CD14-positive monocyte (primary cell): Measurements from ENCODE around the gene PLXND1. TPM values are rescaled to one million over a fixed set of nuclear protein-coding genes. Genes with fewer than 3 reads are reported as not detected.

ENCODE experiments used
- DNase-seq, 3 donors: peaks; one replicate each; pipeline ENCODE4 v3.0.0-alpha.2; 2011 to 2022
- H2AFZ ChIP-seq: 2 replicates; pipeline ENCODE4 v1.6.0; 2012; ENCODE audit warnings: mild to moderate bottlenecking, low read depth, low read length, inconsistent platforms; ENCODE audit not compliant: insufficient read depth, poor library complexity, severe bottlenecking
- H3K27ac ChIP-seq, 2 donors: 1 replicate in 1 of 2; 2 replicates in 1 of 2; pipeline ENCODE4 v1.5.1; 2012 to 2013; ENCODE audit warnings: low read length in 2 of 2, control low read depth in 1 of 2, inconsistent platforms in 1 of 2, low read depth in 1 of 2, mild to moderate bottlenecking in 1 of 2
- H3K27me3 ChIP-seq, 2 donors: one replicate each; pipeline versions ENCODE4 v1.6.0 to v1.6.1; 2011 to 2013; ENCODE audit warnings: low read length in 2 of 2; ENCODE audit not compliant: control insufficient read depth in 2 of 2, insufficient read depth in 2 of 2
- H3K36me3 ChIP-seq, 2 donors: replicated peaks in 1 of 2; 1 replicate in 1 of 2; 2 replicates in 1 of 2; pipeline versions ENCODE4 v1.5.1 to v1.6.1; 2012 to 2013; ENCODE audit warnings: low read length in 2 of 2, control low read depth in 1 of 2, inconsistent platforms in 1 of 2, mild to moderate bottlenecking in 1 of 2; ENCODE audit not compliant: insufficient read depth in 2 of 2, control insufficient read depth in 1 of 2
- H3K4me1 ChIP-seq, 2 donors: 1 replicate in 1 of 2; 2 replicates in 1 of 2; pipeline versions ENCODE4 v1.5.1 to v1.6.1; 2012 to 2013; ENCODE audit warnings: low read length in 2 of 2, control low read depth in 1 of 2, inconsistent platforms in 1 of 2, mild to moderate bottlenecking in 1 of 2, moderate library complexity in 1 of 2; ENCODE audit not compliant: insufficient read depth in 2 of 2, control insufficient read depth in 1 of 2
- H3K4me2 ChIP-seq: replicated peaks from 2 replicates; pipeline ENCODE3; 2012; ENCODE audit warnings: low read length, moderate library complexity, mild to moderate bottlenecking; ENCODE audit not compliant: poor library complexity, severe bottlenecking; ENCODE audit errors: extremely low read depth
- H3K4me3 ChIP-seq, 3 experiments: fragments of 200-600 bp in 1 of 3; sonication (generic) in 1 of 3; replicated peaks in 1 of 3; 1 replicate in 2 of 3; 2 replicates in 1 of 3; pipeline ENCODE4 v1.5.1; 2011 to 2013; ENCODE audit warnings: low read length in 3 of 3, mild to moderate bottlenecking in 3 of 3, control low read depth in 2 of 3, low read depth in 2 of 3, inconsistent platforms in 1 of 3, moderate library complexity in 1 of 3
- H3K79me2 ChIP-seq: 2 replicates; pipeline ENCODE4 v1.6.0; 2012; ENCODE audit warnings: mild to moderate bottlenecking, control low read depth, inconsistent platforms, low read length, moderate library complexity; ENCODE audit not compliant: insufficient read depth
- H3K9ac ChIP-seq: 2 replicates; pipeline ENCODE4 v1.6.0; 2017; ENCODE audit warnings: low read length, mild to moderate bottlenecking; ENCODE audit not compliant: insufficient read depth, poor library complexity, severe bottlenecking
- H3K9me3 ChIP-seq, 2 donors: replicated peaks in 1 of 2; 1 replicate in 1 of 2; 2 replicates in 1 of 2; pipeline versions ENCODE4 v1.5.1 to v1.6.1; 2012 to 2013; ENCODE audit warnings: low read length in 2 of 2, control low read depth in 1 of 2; ENCODE audit not compliant: control insufficient read depth in 1 of 2, insufficient read depth in 1 of 2
- H4K20me1 ChIP-seq: 2 replicates; pipeline ENCODE4 v1.6.0; 2012; ENCODE audit warnings: mild to moderate bottlenecking, low read length, control low read depth, moderate library complexity; ENCODE audit not compliant: insufficient read depth
- H3K27ac Mint-ChIP-seq, 7 donors: one replicate each; pipeline ENCODE4 v1.8.0; 2020; ENCODE audit warnings: mild to moderate bottlenecking in 7 of 7, mixed read lengths in 7 of 7, moderate library complexity in 6 of 7, inconsistent platforms in 2 of 7
- H3K27me3 Mint-ChIP-seq, 3 donors: one replicate each; pipeline ENCODE4 v1.8.0; 2021 to 2022; ENCODE audit warnings: low read depth in 3 of 3, mild to moderate bottlenecking in 3 of 3, mixed read lengths in 3 of 3, moderate library complexity in 3 of 3, inconsistent platforms in 1 of 3
- H3K36me3 Mint-ChIP-seq, 2 donors: one replicate each; pipeline ENCODE4 v1.8.0; 2020; ENCODE audit warnings: mixed read lengths in 2 of 2, inconsistent platforms in 1 of 2, mild to moderate bottlenecking in 1 of 2
- H3K4me1 Mint-ChIP-seq: one replicate; pipeline ENCODE4 v1.8.0; 2020; ENCODE audit warnings: mild to moderate bottlenecking, mixed read lengths
- H3K4me3 Mint-ChIP-seq, 2 donors: one replicate each; pipeline ENCODE4 v1.8.0; 2020; ENCODE audit warnings: mild to moderate bottlenecking in 2 of 2, mixed read lengths in 2 of 2, moderate library complexity in 1 of 2
- H3K9me3 Mint-ChIP-seq, 7 donors: one replicate each; pipeline ENCODE4 v1.8.0; 2020 to 2022; ENCODE audit warnings: mixed read lengths in 7 of 7, mild to moderate bottlenecking in 6 of 7, moderate library complexity in 6 of 7, inconsistent platforms in 2 of 7
- CTCF ChIP-seq: fragments of 200-600 bp; IDR thresholded peaks from one replicate; pipeline ENCODE4 v1.8.0; 2022; ENCODE audit warnings: antibody characterized with exemption, mild to moderate bottlenecking
- WGBS: methylation state at CpG from one replicate; pipeline ENCODE4 v1.1.5; 2013; ENCODE audit warnings: missing lambda C conversion rate; ENCODE audit not compliant: insufficient coverage; 5-methylcytosine and 5-hydroxymethylcytosine counted together
- intact Hi-C, 2 donors: fragments of 100-400 bp; cut with micrococcal nuclease; formaldehyde crosslinking; loops; one replicate each; pipeline versions ENCODE4 v1.15.0 to v1.15.1; 2023
- polyA plus RNA-seq, 3 donors: library from polyadenylated mRNA; depleted of rRNA in 1 of 3; unstranded in 2 of 3; stranded (reverse) in 1 of 3; fragments of 300-500 nt in 2 of 3; fragments of >200 nt in 1 of 3; fragmentation: Illumina TruSeq in 2 of 3; gene quantifications; 1 replicate in 2 of 3; 2 replicates in 1 of 3; pipeline ENCODE4 v1.2.3, GENCODE V29; 2012 to 2021

Gene PLXND1
- polyA plus RNA-seq, 3 donors = 7.1 to 170 (median 9.9) TPM

DNA sequence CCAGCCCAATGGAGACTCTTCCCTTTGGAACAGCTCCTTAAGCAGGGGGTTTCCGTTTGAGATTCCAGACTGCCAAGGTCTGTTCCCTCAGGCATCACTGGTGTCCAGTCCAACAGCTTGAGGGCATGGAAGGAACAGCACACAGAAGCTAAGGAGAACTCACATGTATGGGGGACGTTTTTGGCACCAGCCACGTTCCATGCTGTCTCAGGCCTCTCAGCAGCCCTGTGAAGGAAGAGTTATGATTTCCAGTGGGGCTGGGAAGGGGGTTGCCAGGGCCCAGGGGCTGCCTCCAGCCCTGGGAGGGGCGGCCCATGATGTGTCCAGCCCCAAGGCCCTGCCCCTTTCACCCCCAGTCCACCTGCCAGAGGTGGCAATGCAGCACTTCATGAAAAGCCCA lies 85.5 kb downstream of the PLXND1 start:
- Histone ChIP-seq H3K4me2 (no peak overlapping the region), H3K36me3 (peaks cover 6 to 14% of the 10 kb centered on the region in 2 donors), H3K4me1 (peaks cover 30 to 31% of the 10 kb centered on the region in 2 donors), H3K9me3 (no peaks in the 10 kb centered on the region), H3K27ac (no peak overlapping the region), H3K27me3 (no peaks in the 10 kb centered on the region), H4K20me1 (no peaks in the 10 kb centered on the region), H2AFZ (no peak overlapping the region), H3K4me3 (no peak overlapping the region), H3K9ac (no peak overlapping the region), H3K79me2 (no peaks in the 10 kb centered on the region)
- peaks cover 0 to 3% (median 0%) of the 10 kb centered on the region in 3 donors for H3K27me3 Mint-ChIP-seq
- 85% methylated on average over 3 of the region's 4 CpGs for WGBS
- intact Hi-C loops = no loop called here
- H3K9me3 Mint-ChIP-seq = peaks cover 0 to 5% (median 0%) of the 10 kb centered on the region in 7 donors
- no peak overlapping the region for H3K27ac Mint-ChIP-seq
- H3K4me1 Mint-ChIP-seq = peaks cover 30% of the 10 kb centered on the region
- DNase-seq = no peak
- H3K4me3 Mint-ChIP-seq = no peak overlapping the region
- TF ChIP-seq CTCF = no peak
- peaks cover 28 to 35% of the 10 kb centered on the region in 2 donors for H3K36me3 Mint-ChIP-seq

GRCh38 chr3:129519896-129520715 lies 86.4 kb downstream of the PLXND1 start:
- Histone ChIP-seq H3K4me1 (peaks cover 22% of the 10 kb centered on the region in 2 donors), H2AFZ (no peak overlapping the region), H3K4me2 (no peak overlapping the region), H3K9me3 (no peaks in the 10 kb centered on the region), H3K27me3 (no peaks in the 10 kb centered on the region), H3K9ac (no peak overlapping the region), H3K79me2 (no peaks in the 10 kb centered on the region), H3K36me3 (peaks cover 8 to 18% of the 10 kb centered on the region in 2 donors), H4K20me1 (no peaks in the 10 kb centered on the region), H3K4me3 (no peak overlapping the region), H3K27ac (no peak overlapping the region)
- no peak overlapping the region for H3K4me3 Mint-ChIP-seq
- TF ChIP-seq CTCF = no peak
- WGBS = 92% methylated on average over 9 of the region's 15 CpGs
- H3K27me3 Mint-ChIP-seq = peaks cover 0 to 3% (median 0%) of the 10 kb centered on the region in 3 donors
- intact Hi-C loops = no loop called here
- H3K9me3 Mint-ChIP-seq = peaks cover 0 to 5% (median 0%) of the 10 kb centered on the region in 7 donors
- H3K4me1 Mint-ChIP-seq = peaks cover 21% of the 10 kb centered on the region
- DNase-seq = no peak
- no peak overlapping the region for H3K27ac Mint-ChIP-seq
- H3K36me3 Mint-ChIP-seq = peaks cover 32 to 37% of the 10 kb centered on the region in 2 donors
